Smooth muscle cell (in vitro differentiated cells): ENCODE measurements around the gene DYNC1LI2. TPM values are rescaled to one million over a fixed set of nuclear protein-coding genes. Genes with fewer than 3 reads are reported as not detected.

Source experiments
- DNase-seq: peaks from one replicate; lab custom pipeline; 2025; ENCODE audit not compliant: unreplicated experiment; lab: John Stamatoyannopoulos, UW
- H2AFZ ChIP-seq: fragments of 200-600 bp; sonication (generic); 2 replicates; pipeline ENCODE4 v1.6.0; 2016; ENCODE audit warnings: antibody characterized with exemption, low read depth, mild to moderate bottlenecking
- H3F3A ChIP-seq: fragments of 200-600 bp; sonication (generic); 2 replicates; pipeline ENCODE4 v1.6.0; 2017; ENCODE audit warnings: antibody characterized with exemption, low read depth
- H3K27ac ChIP-seq: fragments of 200-600 bp; sonication (generic); 2 replicates; pipeline ENCODE4 v1.5.1; 2016; ENCODE audit warnings: low read depth, mild to moderate bottlenecking
- H3K27me3 ChIP-seq: fragments of 200-600 bp; sonication (generic); 2 replicates; pipeline ENCODE4 v1.6.1; 2016; ENCODE audit warnings: low read depth, mild to moderate bottlenecking
- H3K36me3 ChIP-seq: fragments of 200-600 bp; sonication (generic); 2 replicates; pipeline ENCODE4 v1.5.1; 2016; ENCODE audit warnings: low read depth
- H3K4me1 ChIP-seq: fragments of 200-600 bp; sonication (generic); 2 replicates; pipeline ENCODE4 v1.5.1; 2016; ENCODE audit warnings: low read depth
- H3K4me2 ChIP-seq: fragments of 200-600 bp; sonication (generic); 2 replicates; pipeline ENCODE4 v1.6.0; 2016; ENCODE audit warnings: mild to moderate bottlenecking
- H3K4me3 ChIP-seq: fragments of 200-600 bp; sonication (generic); 2 replicates; pipeline ENCODE4 v1.5.1; 2016; ENCODE audit warnings: mild to moderate bottlenecking
- H3K79me2 ChIP-seq: fragments of 200-600 bp; sonication (generic); 2 replicates; pipeline ENCODE4 v1.6.0; 2016; ENCODE audit warnings: low read depth, mild to moderate bottlenecking
- H3K9ac ChIP-seq: fragments of 200-600 bp; sonication (generic); 2 replicates; pipeline ENCODE4 v1.6.0; 2016; ENCODE audit warnings: low read depth
- H3K9me3 ChIP-seq: fragments of 200-600 bp; sonication (generic); replicated peaks from 2 replicates; pipeline ENCODE4 v1.5.1; 2016; ENCODE audit warnings: low read depth
- H4K20me1 ChIP-seq: fragments of 200-600 bp; sonication (generic); 2 replicates; pipeline ENCODE4 v1.6.0; 2016; ENCODE audit warnings: low read depth
- CTCF ChIP-seq: fragments of 200-600 bp; sonication (generic); IDR thresholded peaks from 2 replicates; pipeline ENCODE4 v1.5.1; 2017; ENCODE audit warnings: borderline replicate concordance, mild to moderate bottlenecking, antibody characterized with exemption; ENCODE audit not compliant: insufficient read depth, poor library complexity, severe bottlenecking
- WGBS: methylation state at CpG from one replicate; pipeline ENCODE4 v1.1.7; 2016; ENCODE audit warnings: low lambda C conversion rate; 5-methylcytosine and 5-hydroxymethylcytosine counted together
- polyA plus RNA-seq: library from polyadenylated mRNA; unstranded; fragments of >200 nt; fragmentation: Nextera tagmentation; extraction: Ambion mirVana; gene quantifications from 2 replicates; pipeline ENCODE4 v1.2.1, GENCODE V29; 2016
- total RNA-seq: library from RNA; depleted of rRNA; stranded (reverse); fragments of >200 nt; gene quantifications from 2 replicates; pipeline ENCODE4 v1.2.3, GENCODE V29; 2014

Gene DYNC1LI2
- total and polyA plus RNA-seq, 2 experiments from 2014 or later = 74.1 to 90.8 TPM

- WGBS = 70% methylated on average over 3 of the region's 3 CpGs
- DNase-seq = no peak
- Histone ChIP-seq H4K20me1 (peaks cover 46% of the 10 kb centered on the region), H3K27ac (no peak overlapping the region), H3K9ac (no peak overlapping the region), H3K36me3 (peaks cover 27% of the 10 kb centered on the region), H3F3A (no peaks in the 10 kb centered on the region), H3K27me3 (no peaks in the 10 kb centered on the region), H3K9me3 (no peaks in the 10 kb centered on the region), H3K4me2 (no peak overlapping the region), H3K4me1 (no peaks in the 10 kb centered on the region), H3K79me2 (no peaks in the 10 kb centered on the region), H2AFZ (no peak overlapping the region), H3K4me3 (no peak overlapping the region)
- TF ChIP-seq CTCF = peak; percentile 57
These were observed 23.2 kb downstream of the DYNC1LI2 start for GRCh38 chr16:66728117-66728787.

DNA sequence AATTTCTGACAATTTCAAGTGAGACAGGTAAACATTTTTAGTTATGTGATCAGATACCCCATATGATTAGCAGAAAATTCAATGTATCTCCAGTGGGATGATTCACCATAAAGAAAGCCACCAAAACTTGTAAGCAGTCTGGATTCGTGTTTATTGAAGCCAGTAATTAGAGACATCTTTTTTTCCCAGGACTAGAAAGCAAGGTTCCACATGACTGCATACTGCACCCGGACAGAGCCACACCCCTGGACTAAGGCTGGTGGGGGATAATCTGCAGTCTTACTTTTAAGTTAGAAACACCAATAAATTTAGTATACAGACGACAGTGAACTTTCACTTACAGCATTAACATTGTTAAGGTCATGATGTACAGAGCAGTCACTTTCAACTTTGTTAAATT is 30.6 kb downstream of the DYNC1LI2 start:
- H3K9me3 ChIP-seq = no peaks in the 10 kb centered on the region
- no peak for TF ChIP-seq CTCF
- peaks cover 28% of the 10 kb centered on the region for H4K20me1 ChIP-seq
- 21% methylated on average over 3 of the region's 3 CpGs for WGBS
- peak overlapping the region; percentile 21 for H3K27ac ChIP-seq
- no peak for DNase-seq
- H3K4me2 ChIP-seq = no peak overlapping the region
- no peaks in the 10 kb centered on the region for H3K27me3 ChIP-seq
- H3K79me2 ChIP-seq = no peaks in the 10 kb centered on the region
- H3K36me3 ChIP-seq = peaks cover 30% of the 10 kb centered on the region
- H3K9ac ChIP-seq = no peak overlapping the region
- no peak overlapping the region for H2AFZ ChIP-seq
- no peak overlapping the region for H3K4me3 ChIP-seq
- H3K4me1 ChIP-seq = no peaks in the 10 kb centered on the region
- peaks cover 8% of the 10 kb centered on the region for H3F3A ChIP-seq

DNA sequence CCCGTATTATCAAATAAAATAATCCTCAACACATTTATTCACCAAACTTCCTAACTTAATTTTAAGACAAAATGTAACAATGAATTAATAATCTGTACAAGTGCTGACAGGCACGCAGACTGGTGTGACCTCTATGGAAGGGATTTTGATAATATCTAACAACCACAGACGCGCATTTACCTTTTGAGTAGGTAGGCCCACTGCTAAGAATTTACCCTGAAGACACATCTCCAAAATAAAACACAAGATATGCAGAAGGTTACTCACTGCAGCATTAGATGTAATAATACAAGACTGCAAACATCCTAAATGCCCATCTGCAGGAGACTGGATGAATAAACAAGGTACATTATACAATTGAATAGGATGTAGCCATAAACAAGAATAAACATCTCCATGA is 32.2 kb downstream of the DYNC1LI2 start:
- H2AFZ ChIP-seq = no peak overlapping the region
- peaks cover 28% of the 10 kb centered on the region for H4K20me1 ChIP-seq
- peaks cover 22% of the 10 kb centered on the region for H3K36me3 ChIP-seq
- H3K9me3 ChIP-seq = no peaks in the 10 kb centered on the region
- no peak overlapping the region for H3K4me3 ChIP-seq
- 81% methylated on average over 4 of the region's 4 CpGs for WGBS
- no peak overlapping the region for H3K27ac ChIP-seq
- no peak overlapping the region for H3K4me2 ChIP-seq
- H3K9ac ChIP-seq = no peak overlapping the region
- no peaks in the 10 kb centered on the region for H3K79me2 ChIP-seq
- H3K4me1 ChIP-seq = no peaks in the 10 kb centered on the region
- peaks cover 8% of the 10 kb centered on the region for H3F3A ChIP-seq
- no peak for DNase-seq
- no peaks in the 10 kb centered on the region for H3K27me3 ChIP-seq
- no peak for TF ChIP-seq CTCF

- H3K4me1 ChIP-seq = no peaks in the 10 kb centered on the region
- no peaks in the 10 kb centered on the region for H3K79me2 ChIP-seq
- H2AFZ ChIP-seq = no peak overlapping the region
- H3K9ac ChIP-seq = no peak overlapping the region
- no peaks in the 10 kb centered on the region for H3K27me3 ChIP-seq
- 62% methylated on average over 4 of the region's 4 CpGs for WGBS
- no peak overlapping the region for H3K27ac ChIP-seq
- H4K20me1 ChIP-seq = peaks cover 22% of the 10 kb centered on the region
- no peak for TF ChIP-seq CTCF
- peaks cover 8% of the 10 kb centered on the region for H3K36me3 ChIP-seq
- no peak for DNase-seq
- no peaks in the 10 kb centered on the region for H3K9me3 ChIP-seq
- no peak overlapping the region for H3K4me3 ChIP-seq
- no peak overlapping the region for H3K4me2 ChIP-seq
- peaks cover 8% of the 10 kb centered on the region for H3F3A ChIP-seq
These were observed 33.6 kb downstream of the DYNC1LI2 start for GRCh38 chr16:66717776-66718175.
